GM19193 (cell line): Measurements from ENCODE around the gene VWA2.

ENCODE experiments used
- POLR2A ChIP-seq: IDR thresholded peaks from 4 replicates; pipeline ENCODE4 v1.6.1; 2011; ENCODE audit not compliant: insufficient read depth, insufficient read length; ENCODE audit errors: extremely low read depth

Gene VWA2

GRCh38 chr10:114242235-114242634 is 3.2 kb downstream of the VWA2 start:
- TF ChIP-seq POLR2A, result no peak

- no peak for TF ChIP-seq POLR2A
These were observed 4.6 kb downstream of the VWA2 start for GRCh38 chr10:114243661-114244060.

GRCh38 chr10:114244126-114244525 is 5.1 kb downstream of the VWA2 start:
- no peak for TF ChIP-seq POLR2A

GRCh38 chr10:114245121-114245791 is 6.2 kb downstream of the VWA2 start:
- no peak for TF ChIP-seq POLR2A

- TF ChIP-seq POLR2A, result no peak
These were observed 7.7 kb downstream of the VWA2 start for GRCh38 chr10:114246679-114247305.

- no peak for TF ChIP-seq POLR2A
These were observed 11.2 kb downstream of the VWA2 start for GRCh38 chr10:114250236-114250635.

GRCh38 chr10:114250716-114251115 is 11.7 kb downstream of the VWA2 start:
- TF ChIP-seq POLR2A, result no peak

- TF ChIP-seq POLR2A, result no peak
These were observed 13.0 kb downstream of the VWA2 start for GRCh38 chr10:114252092-114252491.

GRCh38 chr10:114252883-114253282 is 13.8 kb downstream of the VWA2 start:
- no peak for TF ChIP-seq POLR2A

- TF ChIP-seq POLR2A, result no peak
These were observed 16.2 kb downstream of the VWA2 start for GRCh38 chr10:114255227-114255626.

GRCh38 chr10:114256008-114256765 is 17.1 kb downstream of the VWA2 start:
- no peak for TF ChIP-seq POLR2A

- TF ChIP-seq POLR2A, result no peak
These were observed 17.8 kb downstream of the VWA2 start for GRCh38 chr10:114256822-114257221.

GRCh38 chr10:114257498-114257897 is 18.4 kb downstream of the VWA2 start:
- no peak for TF ChIP-seq POLR2A

- no peak for TF ChIP-seq POLR2A
These were observed 19.3 kb downstream of the VWA2 start for GRCh38 chr10:114258274-114258840.

GRCh38 chr10:114259824-114260223 is 20.8 kb downstream of the VWA2 start:
- TF ChIP-seq POLR2A, result no peak

GRCh38 chr10:114260366-114260765 is 21.3 kb downstream of the VWA2 start:
- TF ChIP-seq POLR2A, result no peak

GRCh38 chr10:114261076-114261475 is 22.0 kb downstream of the VWA2 start:
- no peak for TF ChIP-seq POLR2A

GRCh38 chr10:114262496-114262895 is 23.4 kb downstream of the VWA2 start:
- no peak for TF ChIP-seq POLR2A
